Keratinocyte (primary cell): ENCODE data around the gene VPS8. TPM values are rescaled to one million over a fixed set of nuclear protein-coding genes. Genes with fewer than 3 reads are reported as not detected.

Experiments used
- DNase-seq: peaks from one replicate; pipeline ENCODE4 v3.0.0-alpha.2; 2011; ENCODE audit warnings: low read depth, missing footprints, low spot score
- FAIRE-seq: peaks from 2 replicates; lab custom pipeline; 2011; peaks lifted over from hg19 to GRCh38; lab: Jason Lieb, UNC
- H2AFZ ChIP-seq: 2 replicates; pipeline ENCODE4 v1.6.0; 2012; ENCODE audit warnings: low read length, control low read depth, inconsistent platforms; ENCODE audit not compliant: control insufficient read depth
- H3K27ac ChIP-seq: 2 replicates; pipeline ENCODE4 v1.5.1; 2011; ENCODE audit warnings: low read length; ENCODE audit not compliant: control insufficient read depth, insufficient read depth
- H3K27me3 ChIP-seq: 3 replicates; pipeline ENCODE4 v1.6.0; 2011; ENCODE audit warnings: low read length; ENCODE audit not compliant: control insufficient read depth, insufficient read depth; ENCODE audit errors: extremely low read depth
- H3K36me3 ChIP-seq, 2 experiments: 2 replicates in 1 of 2; 3 replicates in 1 of 2; pipeline ENCODE4 v1.5.1; 2011; ENCODE audit warnings: low read length in 2 of 2, mild to moderate bottlenecking in 1 of 2; ENCODE audit not compliant: control insufficient read depth in 2 of 2, insufficient read depth in 2 of 2; ENCODE audit errors: extremely low read depth in 1 of 2
- H3K4me1 ChIP-seq: 3 replicates; pipeline ENCODE4 v1.5.1; 2011; ENCODE audit warnings: low read length; ENCODE audit not compliant: control insufficient read depth, insufficient read depth; ENCODE audit errors: extremely low read depth
- H3K4me2 ChIP-seq: 3 replicates; pipeline ENCODE4 v1.6.0; 2011; ENCODE audit warnings: low read depth, low read length; ENCODE audit not compliant: control insufficient read depth, insufficient read depth; ENCODE audit errors: extremely low read depth
- H3K4me3 ChIP-seq, 3 experiments: fragments of 200-600 bp in 1 of 3; sonication (generic) in 1 of 3; 2 replicates in 2 of 3; 3 replicates in 1 of 3; pipeline ENCODE4 v1.5.1; 2011 to 2016; ENCODE audit warnings: low read length in 3 of 3, mild to moderate bottlenecking in 3 of 3, control low read depth in 2 of 3, inconsistent platforms in 1 of 3, low read depth in 1 of 3, mixed read lengths in 1 of 3, mixed run types in 1 of 3, moderate library complexity in 1 of 3; ENCODE audit not compliant: control insufficient read depth in 2 of 3, insufficient read depth in 2 of 3; ENCODE audit errors: extremely low read depth in 1 of 3
- H3K79me2 ChIP-seq: 2 replicates; pipeline ENCODE4 v1.6.0; 2012; ENCODE audit warnings: low read length; ENCODE audit not compliant: control insufficient read depth, insufficient read depth
- H3K9ac ChIP-seq: 3 replicates; pipeline ENCODE4 v1.6.0; 2011; ENCODE audit warnings: low read length; ENCODE audit not compliant: control insufficient read depth, insufficient read depth; ENCODE audit errors: extremely low read depth
- H3K9me1 ChIP-seq: 3 replicates; pipeline ENCODE4 v1.6.0; 2011; ENCODE audit warnings: low read length; ENCODE audit not compliant: control insufficient read depth, insufficient read depth; ENCODE audit errors: extremely low read depth
- H3K9me3 ChIP-seq: 2 replicates; pipeline ENCODE4 v1.5.1; 2012; ENCODE audit warnings: low read depth, low read length; ENCODE audit not compliant: control insufficient read depth
- H4K20me1 ChIP-seq: 3 replicates; pipeline ENCODE4 v1.6.0; 2011; ENCODE audit warnings: low read length; ENCODE audit not compliant: control insufficient read depth, insufficient read depth; ENCODE audit errors: extremely low read depth
- CTCF ChIP-seq, 3 experiments: IDR thresholded peaks in 1 of 3; conservative IDR thresholded peaks in 1 of 3; optimal IDR thresholded peaks in 1 of 3; 2 replicates in 2 of 3; 3 replicates in 1 of 3; pipeline versions ENCODE3 to v1.5.1; 2011; ENCODE audit warnings: low read length in 3 of 3, mild to moderate bottlenecking in 3 of 3, moderate library complexity in 2 of 3, control low read depth in 1 of 3, inconsistent platforms in 1 of 3; ENCODE audit not compliant: insufficient read depth in 2 of 3; ENCODE audit errors: extremely low read depth in 1 of 3
- EZH2 ChIP-seq: IDR thresholded peaks from one replicate; pipeline ENCODE4 v1.6.1; 2012; ENCODE audit warnings: inconsistent platforms, mild to moderate bottlenecking, low read length, moderate library complexity
- dilution Hi-C: fragments of 300-500 bp; cut with MboI; formaldehyde crosslinking; loops from one replicate; pipeline ENCODE4 v1.7.0; 2020; ENCODE audit warnings: low sequenced_read_pairs; ENCODE audit not compliant: extremely low pct_ligation_motif_present
- polyA plus RNA-seq, 5 experiments: library from polyadenylated mRNA; depleted of rRNA in 3 of 5; stranded (reverse) in 3 of 5; stranded (forward) in 1 of 5; unstranded in 1 of 5; fragments of >200 nt; gene quantifications; 1 replicate in 1 of 5; 2 replicates in 3 of 5; 3 replicates in 1 of 5; pipeline versions ENCODE4 v1.2.1 to v1.2.3, GENCODE V29; 2011 to 2012; ENCODE audit warnings: missing spikeins in 2 of 5, low read depth in 1 of 5, low replicate concordance in 1 of 5

VPS8 gene
- polyA plus RNA-seq, 1 donor (not counting 4 experiments of a cell fraction or from before 2014, with no cell fraction given), result 28.4 TPM

DNA sequence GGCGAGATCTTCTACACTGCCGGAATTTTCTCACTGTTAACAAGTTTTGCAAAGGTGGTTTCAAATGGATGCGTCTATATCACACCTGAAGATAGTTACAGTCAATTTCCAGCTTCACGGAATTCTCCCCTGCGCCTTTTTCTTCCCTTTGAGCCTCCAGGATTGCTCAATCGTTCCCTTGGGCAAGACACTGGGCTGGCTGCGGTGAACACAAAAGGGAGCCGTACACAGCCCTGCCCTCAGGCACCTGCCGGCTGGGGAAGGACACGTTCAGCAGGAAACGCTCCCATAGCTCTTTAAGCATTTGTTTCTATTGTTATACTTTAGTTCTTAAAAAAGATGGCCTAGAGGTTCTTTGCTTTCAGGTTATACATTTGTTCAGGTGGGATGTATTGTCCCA lies 255.2 kb downstream of the VPS8 start:
- TF ChIP-seq EZH2 (no peak), CTCF (optimal IDR thresholded peaks at IDR 0.05 in 1 of 3, IDR thresholded peaks at IDR 0.05 in 1 of 3, conservative IDR thresholded peaks at IDR 0.05 in 1 of 3; ENCODE audit: extremely low read depth in 1 of 3, insufficient read depth in 2 of 3, low read length in 3 of 3) (no peak)
- Histone ChIP-seq H3K27ac (no peak overlapping the region), H3K36me3 (no peaks in the 10 kb centered on the region), H3K9ac (no peak overlapping the region), H3K4me2 (no peak overlapping the region), H2AFZ (no peak overlapping the region), H3K9me1 (no peaks in the 10 kb centered on the region), H3K4me1 (no peaks in the 10 kb centered on the region), H3K9me3 (no peaks in the 10 kb centered on the region), H3K79me2 (no peaks in the 10 kb centered on the region), H3K27me3 (no peaks in the 10 kb centered on the region), H3K4me3 (no peak overlapping the region), H4K20me1 (no peaks in the 10 kb centered on the region)
- dilution Hi-C loops, result no loop called here
- no peak for DNase-seq
- FAIRE-seq, result no peak

DNA sequence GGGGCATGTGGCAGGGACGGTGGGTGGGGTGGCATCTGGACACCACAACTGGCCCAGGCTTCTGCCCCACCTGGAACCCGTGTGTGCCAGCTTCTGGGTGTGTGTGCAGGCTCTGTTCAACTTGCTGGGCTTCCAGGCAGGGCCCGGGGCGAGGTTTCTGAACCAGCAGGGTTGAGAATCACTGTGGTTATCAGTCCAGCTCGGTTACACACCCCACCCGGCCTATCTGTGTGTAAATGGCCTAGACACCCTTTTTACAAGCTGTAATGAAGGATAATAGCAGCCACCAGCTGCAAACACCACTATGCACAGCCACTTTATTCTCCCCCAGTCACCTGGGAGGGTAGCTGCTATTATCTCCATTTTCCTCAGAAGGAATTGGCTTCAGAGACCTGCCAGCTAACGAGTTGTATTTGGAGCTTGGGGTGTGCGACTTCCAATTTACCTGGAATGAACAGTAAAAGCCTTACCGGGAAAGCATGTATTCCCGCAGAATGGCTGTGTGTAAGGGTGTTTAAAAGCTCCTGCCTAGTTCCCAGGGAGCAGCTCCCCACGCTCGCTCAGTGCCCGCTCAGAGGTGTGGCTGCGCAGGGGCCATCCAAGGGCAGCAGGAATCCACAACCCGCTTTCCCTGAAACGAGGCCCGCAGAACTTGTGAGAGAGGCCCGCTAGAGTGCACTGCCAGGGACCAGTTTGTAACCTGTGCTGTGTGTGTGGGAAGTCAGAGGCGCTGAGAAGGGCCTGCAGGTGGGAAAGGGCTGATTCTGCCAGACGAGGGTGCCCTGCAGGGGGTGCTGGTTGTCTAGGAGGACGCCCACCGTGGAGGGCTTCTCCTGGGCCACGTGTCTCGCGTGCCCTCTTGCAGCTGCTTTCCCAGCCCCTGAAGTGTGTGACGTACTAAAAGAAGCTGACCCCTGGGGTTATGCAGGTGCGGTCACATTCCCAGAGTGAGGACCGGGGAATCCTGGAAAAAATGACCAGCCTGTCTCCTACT lies 257.4 kb downstream of the VPS8 start:
- Histone ChIP-seq H3K9ac (no peak overlapping the region), H3K27ac (no peak overlapping the region), H3K9me1 (no peaks in the 10 kb centered on the region), H4K20me1 (no peaks in the 10 kb centered on the region), H2AFZ (no peak overlapping the region), H3K4me1 (peaks cover 2% of the 10 kb centered on the region), H3K36me3 (no peaks in the 10 kb centered on the region), H3K79me2 (no peaks in the 10 kb centered on the region), H3K4me2 (no peak overlapping the region), H3K9me3 (no peaks in the 10 kb centered on the region), H3K27me3 (no peaks in the 10 kb centered on the region), H3K4me3 (no peak overlapping the region)
- TF ChIP-seq EZH2 (no peak), CTCF (optimal IDR thresholded peaks at IDR 0.05 in 1 of 3, IDR thresholded peaks at IDR 0.05 in 1 of 3, conservative IDR thresholded peaks at IDR 0.05 in 1 of 3; ENCODE audit: extremely low read depth in 1 of 3, insufficient read depth in 2 of 3, low read length in 3 of 3) (no peak)
- FAIRE-seq (no peak), DNase-seq (no peak)
- dilution Hi-C loops, result no loop called here
